ENCODE results near the gene SLC25A51.
A peak's percentile ranks its signal among the peaks of the same experiment; 100 is the strongest.
"Not testable (repeated sequence)": the region's sequence is repeated elsewhere in the genome, so short reads cannot be mapped to it uniquely, and the experiment has no call there.

SLC25A51 gene

DNA sequence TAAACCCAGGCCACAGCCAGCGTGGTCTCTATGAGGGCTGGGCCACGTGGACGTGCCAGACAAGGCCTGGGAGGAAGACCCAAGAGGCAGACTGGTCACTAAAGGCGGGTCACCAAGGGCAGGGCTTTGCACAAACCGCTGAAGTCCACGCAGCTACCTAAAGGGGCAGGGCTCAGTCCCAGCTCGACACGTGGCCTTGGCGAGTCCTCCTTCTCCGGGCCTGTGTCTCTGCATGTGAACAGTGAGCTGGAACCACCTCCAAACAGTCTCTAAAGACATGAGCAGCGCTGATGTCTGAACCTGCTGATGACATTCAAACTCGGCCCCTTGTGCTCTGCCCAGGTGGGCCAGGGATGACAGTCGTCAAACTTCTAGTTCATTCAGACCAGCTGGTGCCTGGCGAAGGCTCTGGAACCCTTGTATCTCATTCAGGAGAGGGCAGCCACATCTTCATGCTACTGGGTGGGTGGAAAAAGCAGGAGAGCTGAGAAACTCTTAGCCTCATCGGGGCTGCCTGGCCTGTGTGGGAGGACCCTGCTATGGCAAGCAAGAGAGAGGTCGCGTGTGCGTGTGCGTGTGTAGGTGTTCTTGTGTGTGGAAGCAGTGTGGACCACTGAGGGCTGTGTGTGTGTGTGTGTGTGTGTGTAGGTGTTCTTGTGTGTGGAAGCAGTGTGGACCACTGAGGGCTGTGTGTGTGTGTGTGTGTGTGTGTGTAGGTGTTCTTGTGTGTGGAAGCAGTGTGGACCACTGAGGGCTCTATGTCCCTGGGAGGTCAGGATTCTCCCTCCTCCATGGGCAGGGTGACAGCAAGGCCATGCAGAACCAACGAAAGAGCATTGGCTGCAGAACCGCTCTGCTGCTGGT, 14.1 kb upstream of the SLC25A51 start:
- H3K4me3 ChIP-seq (ENCODE audit: low read length): no peak overlapping the region
- DNase-seq (ENCODE audit: low read depth): no peak
- peaks cover 10% of the 10 kb centered on the region for H3K36me3 ChIP-seq (ENCODE audit: control insufficient read depth, insufficient read depth, low read length, severe bottlenecking)

DNA sequence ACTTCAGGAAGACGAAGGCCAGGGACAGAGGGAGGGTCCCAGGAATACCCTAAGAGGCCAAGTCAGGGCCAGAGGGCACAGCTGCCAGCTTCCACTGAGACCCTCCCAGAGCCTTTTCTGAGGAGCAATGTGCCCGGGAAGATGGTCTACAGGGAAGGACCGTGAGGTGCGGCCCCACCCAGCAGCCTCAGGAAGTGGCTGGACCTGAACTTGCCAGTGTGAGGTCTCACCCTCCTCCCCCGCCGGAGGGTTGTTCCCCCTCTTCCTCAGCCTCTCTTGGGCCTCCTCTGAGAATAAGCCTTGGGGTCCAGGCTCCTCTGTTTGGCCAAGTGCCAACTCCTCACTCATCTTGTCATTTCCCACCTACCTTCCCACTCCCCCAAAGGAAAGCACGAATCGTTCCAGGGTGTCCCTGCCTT, 13.4 kb upstream of the SLC25A51 start:
- DNase-seq (ENCODE audit: low read depth): no peak

More for the DNA sequence above, 14.1 kb upstream of the SLC25A51 start:
- Histone ChIP-seq H3K9me3 (ENCODE audit: control insufficient read depth, low read length) (no peaks in the 10 kb centered on the region), H3K9ac (ENCODE audit: low read length) (no peak overlapping the region), H3K27me3 (replicated peaks; ENCODE audit: control insufficient read depth, insufficient read depth, low read length) (no peaks in the 10 kb centered on the region), H3K4me1 (ENCODE audit: control insufficient read depth, insufficient read depth, low read length) (peaks cover 4% of the 10 kb centered on the region)

DNA sequence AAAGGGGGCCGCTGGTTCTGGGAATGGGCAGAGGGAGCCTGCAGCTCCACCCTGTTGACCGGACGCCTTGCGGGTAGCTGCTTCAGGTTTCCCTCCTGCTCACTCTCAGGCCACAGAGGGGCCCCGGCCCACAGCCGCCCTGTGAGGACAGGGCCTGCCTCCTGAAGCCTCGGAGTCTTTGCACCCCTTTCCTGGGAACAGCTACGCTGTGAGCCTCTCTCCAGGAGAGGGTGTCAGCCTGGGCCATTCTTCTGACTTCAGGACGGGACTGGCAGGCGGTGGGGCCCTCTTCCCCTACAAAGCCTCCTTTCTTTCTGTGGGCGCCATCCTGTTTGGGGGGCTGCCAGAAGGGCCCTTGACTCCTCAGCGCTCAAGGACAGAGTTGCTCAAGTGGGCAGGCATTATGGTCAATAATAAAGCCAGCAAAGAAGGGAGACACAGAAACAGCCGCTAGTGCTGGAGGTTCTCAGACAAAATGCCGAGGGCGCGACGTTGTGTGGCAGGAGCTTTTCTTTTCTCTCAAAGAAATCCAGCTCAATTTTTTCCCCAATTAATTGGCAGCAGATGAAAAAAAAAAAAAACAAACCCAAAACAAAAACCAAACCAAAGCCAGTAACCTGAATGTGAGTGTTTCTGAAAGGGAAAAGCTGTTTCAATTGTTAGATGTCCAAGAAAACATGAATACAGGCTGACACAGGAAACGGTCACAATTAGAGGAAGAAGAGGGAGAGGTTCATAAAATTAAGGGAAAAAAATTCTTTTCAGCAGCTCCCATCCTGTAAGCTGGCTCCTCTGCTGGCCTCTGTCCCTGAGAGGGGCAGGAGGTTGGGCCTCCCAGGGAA, 12.8 kb upstream of the SLC25A51 start:
- H3K36me3 ChIP-seq (ENCODE audit: control insufficient read depth, insufficient read depth, low read length, severe bottlenecking): peaks cover 10% of the 10 kb centered on the region
- no peak overlapping the region for H3K9ac ChIP-seq (ENCODE audit: low read length)
- peaks cover under 1% of the 10 kb centered on the region for H3K4me1 ChIP-seq (ENCODE audit: control insufficient read depth, insufficient read depth, low read length)
- no peaks in the 10 kb centered on the region for H3K9me3 ChIP-seq (ENCODE audit: control insufficient read depth, low read length)
- no peaks in the 10 kb centered on the region for H3K27me3 ChIP-seq (replicated peaks; ENCODE audit: control insufficient read depth, insufficient read depth, low read length)
- H3K4me3 ChIP-seq (ENCODE audit: low read length): no peak overlapping the region
- no peak for DNase-seq (ENCODE audit: low read depth)

More for the DNA sequence above, 13.4 kb upstream of the SLC25A51 start:
- peaks cover 10% of the 10 kb centered on the region for H3K36me3 ChIP-seq (ENCODE audit: control insufficient read depth, insufficient read depth, low read length, severe bottlenecking)
- H3K9me3 ChIP-seq (ENCODE audit: control insufficient read depth, low read length): no peaks in the 10 kb centered on the region
- H3K27me3 ChIP-seq (replicated peaks; ENCODE audit: control insufficient read depth, insufficient read depth, low read length): no peaks in the 10 kb centered on the region
- H3K4me3 ChIP-seq (ENCODE audit: low read length): no peak overlapping the region
- H3K4me1 ChIP-seq (ENCODE audit: control insufficient read depth, insufficient read depth, low read length): peaks cover 4% of the 10 kb centered on the region
- no peak overlapping the region for H3K9ac ChIP-seq (ENCODE audit: low read length)

- DNase-seq (ENCODE audit: low read depth): no peak
- H3K4me3 ChIP-seq (ENCODE audit: low read length): no peak overlapping the region
- no peaks in the 10 kb centered on the region for H3K4me1 ChIP-seq (ENCODE audit: control insufficient read depth, insufficient read depth, low read length)
- H3K36me3 ChIP-seq (ENCODE audit: control insufficient read depth, insufficient read depth, low read length, severe bottlenecking): peaks cover 10% of the 10 kb centered on the region
- no peaks in the 10 kb centered on the region for H3K9me3 ChIP-seq (ENCODE audit: control insufficient read depth, low read length)
- H3K27me3 ChIP-seq (replicated peaks; ENCODE audit: control insufficient read depth, insufficient read depth, low read length): no peaks in the 10 kb centered on the region
- no peak overlapping the region for H3K9ac ChIP-seq (ENCODE audit: low read length)
Measured at GRCh38 chr9:37915911-37916470, 12.1 kb upstream of the SLC25A51 start.

- no peaks in the 10 kb centered on the region for H3K27me3 ChIP-seq (replicated peaks; ENCODE audit: control insufficient read depth, insufficient read depth, low read length)
- H3K36me3 ChIP-seq (ENCODE audit: control insufficient read depth, insufficient read depth, low read length, severe bottlenecking): peaks cover 10% of the 10 kb centered on the region
- no peak for DNase-seq (ENCODE audit: low read depth)
- no peaks in the 10 kb centered on the region for H3K9me3 ChIP-seq (ENCODE audit: control insufficient read depth, low read length)
- H3K4me3 ChIP-seq (ENCODE audit: low read length): no peak overlapping the region
- no peak overlapping the region for H3K9ac ChIP-seq (ENCODE audit: low read length)
- H3K4me1 ChIP-seq (ENCODE audit: control insufficient read depth, insufficient read depth, low read length): no peaks in the 10 kb centered on the region
Measured at GRCh38 chr9:37914701-37915358, 10.9 kb upstream of the SLC25A51 start.

DNA sequence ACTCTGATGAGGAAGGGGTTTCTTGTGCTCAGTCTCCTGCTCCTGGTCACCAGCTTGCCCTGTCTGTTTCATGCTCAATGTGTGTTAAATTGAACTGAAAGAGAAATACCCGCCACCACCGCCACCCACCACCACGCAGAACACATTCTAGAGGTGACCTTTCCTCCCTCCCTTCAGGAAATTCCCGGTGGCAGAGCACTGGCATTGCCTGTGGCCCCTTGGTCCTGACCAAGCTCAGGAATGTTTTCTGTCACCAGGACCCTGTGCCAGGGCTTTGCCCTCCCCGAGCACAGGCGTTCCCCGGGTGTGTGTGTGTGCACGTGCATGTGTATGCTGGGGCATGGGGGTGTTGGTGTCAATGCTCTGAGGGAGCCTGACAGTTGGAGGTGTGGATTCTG, 10.2 kb upstream of the SLC25A51 start:
- no peaks in the 10 kb centered on the region for H3K27me3 ChIP-seq (replicated peaks; ENCODE audit: control insufficient read depth, insufficient read depth, low read length)
- no peak overlapping the region for H3K9ac ChIP-seq (ENCODE audit: low read length)
- no peak for DNase-seq (ENCODE audit: low read depth)
- no peaks in the 10 kb centered on the region for H3K9me3 ChIP-seq (ENCODE audit: control insufficient read depth, low read length)
- no peak overlapping the region for H3K4me3 ChIP-seq (ENCODE audit: low read length)
- H3K36me3 ChIP-seq (ENCODE audit: control insufficient read depth, insufficient read depth, low read length, severe bottlenecking): peaks cover 10% of the 10 kb centered on the region
- no peaks in the 10 kb centered on the region for H3K4me1 ChIP-seq (ENCODE audit: control insufficient read depth, insufficient read depth, low read length)

- peak; percentile 85 for DNase-seq (ENCODE audit: low read depth)
- H3K9me3 ChIP-seq (ENCODE audit: control insufficient read depth, low read length): no peaks in the 10 kb centered on the region
- H3K9ac ChIP-seq (ENCODE audit: low read length): no peak overlapping the region
- H3K27me3 ChIP-seq (replicated peaks; ENCODE audit: control insufficient read depth, insufficient read depth, low read length): no peaks in the 10 kb centered on the region
- H3K4me3 ChIP-seq (ENCODE audit: low read length): no peak overlapping the region
- H3K36me3 ChIP-seq (ENCODE audit: control insufficient read depth, insufficient read depth, low read length, severe bottlenecking): peaks cover 8% of the 10 kb centered on the region
- peaks cover 5% of the 10 kb centered on the region for H3K4me1 ChIP-seq (ENCODE audit: control insufficient read depth, insufficient read depth, low read length)
Measured at GRCh38 chr9:37913480-37914153, 9.7 kb upstream of the SLC25A51 start.

DNA sequence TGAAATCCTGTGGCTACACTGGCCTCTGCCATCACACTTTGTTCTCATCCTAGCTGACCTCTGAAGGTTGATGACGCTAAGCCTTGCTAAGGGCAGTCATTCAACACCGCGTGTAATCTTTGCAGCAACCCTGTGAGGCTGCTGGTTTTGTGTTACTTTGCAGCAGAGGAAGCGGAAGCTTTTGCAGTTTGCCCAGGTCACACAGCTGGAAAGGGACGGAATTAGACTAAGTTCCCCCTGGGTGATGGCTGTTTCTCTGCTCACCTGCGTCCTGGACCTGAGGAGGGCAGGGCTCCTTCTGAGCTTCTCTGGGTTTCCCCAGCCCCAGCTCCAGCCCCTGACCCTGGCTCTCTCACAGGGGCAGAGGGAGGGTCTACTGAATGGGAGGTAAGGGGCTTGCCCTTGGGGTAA, 7.3 kb upstream of the SLC25A51 start:
- no peak overlapping the region for H3K4me3 ChIP-seq (ENCODE audit: low read length)
- no peaks in the 10 kb centered on the region for H3K9me3 ChIP-seq (ENCODE audit: control insufficient read depth, low read length)
- H3K36me3 ChIP-seq (ENCODE audit: control insufficient read depth, insufficient read depth, low read length, severe bottlenecking): no peaks in the 10 kb centered on the region
- DNase-seq (ENCODE audit: low read depth): no peak
- H3K4me1 ChIP-seq (ENCODE audit: control insufficient read depth, insufficient read depth, low read length): peaks cover 11% of the 10 kb centered on the region
- no peak overlapping the region for H3K9ac ChIP-seq (ENCODE audit: low read length)
- no peaks in the 10 kb centered on the region for H3K27me3 ChIP-seq (replicated peaks; ENCODE audit: control insufficient read depth, insufficient read depth, low read length)

DNA sequence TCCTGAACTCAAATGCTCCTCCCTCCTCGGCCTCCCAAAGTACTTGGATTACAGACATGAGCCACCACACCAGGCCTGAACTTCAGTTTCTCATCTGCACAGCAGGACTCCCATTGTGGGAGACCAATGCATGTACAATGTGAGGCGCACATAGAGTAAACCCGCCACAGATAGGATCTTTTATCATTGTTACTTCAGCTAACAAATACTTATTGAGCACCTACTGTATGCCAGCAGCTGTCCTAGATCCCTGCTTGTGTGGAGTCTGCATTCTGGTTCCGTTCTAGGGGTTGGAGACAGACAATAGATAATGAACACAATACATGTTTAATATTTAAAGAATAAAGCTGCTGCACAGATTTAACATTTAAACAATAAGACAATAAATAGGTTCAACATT, 6.3 kb upstream of the SLC25A51 start:
- H3K4me1 ChIP-seq (ENCODE audit: control insufficient read depth, insufficient read depth, low read length): peaks cover 11% of the 10 kb centered on the region

GRCh38 chr9:37909836-37910235, 5.9 kb upstream of the SLC25A51 start:
- not testable (repeated sequence) for H3K27me3 ChIP-seq (replicated peaks; ENCODE audit: control insufficient read depth, insufficient read depth, low read length)

More for the DNA sequence above, 6.3 kb upstream of the SLC25A51 start:
- Histone ChIP-seq H3K9ac (ENCODE audit: low read length) (no peak overlapping the region), H3K4me3 (ENCODE audit: low read length) (no peak overlapping the region), H3K27me3 (replicated peaks; ENCODE audit: control insufficient read depth, insufficient read depth, low read length) (no peaks in the 10 kb centered on the region), H3K9me3 (ENCODE audit: control insufficient read depth, low read length) (no peaks in the 10 kb centered on the region), H3K36me3 (ENCODE audit: control insufficient read depth, insufficient read depth, low read length, severe bottlenecking) (no peaks in the 10 kb centered on the region)
- DNase-seq (ENCODE audit: low read depth): no peak

More at GRCh38 chr9:37909836-37910235, 5.9 kb upstream of the SLC25A51 start:
- not testable (repeated sequence) for DNase-seq (ENCODE audit: low read depth); H3K9me3 ChIP-seq (ENCODE audit: control insufficient read depth, low read length); H3K9ac ChIP-seq (ENCODE audit: low read length); H3K36me3 ChIP-seq (ENCODE audit: control insufficient read depth, insufficient read depth, low read length, severe bottlenecking); H3K4me3 ChIP-seq (ENCODE audit: low read length)
- H3K4me1 ChIP-seq (ENCODE audit: control insufficient read depth, insufficient read depth, low read length): peaks cover 14% of the 10 kb centered on the region
